GM18951 (cell line): ENCODE data around the gene DRAM1.
"Not testable (repeated sequence)": the region's sequence is repeated elsewhere in the genome, so short reads cannot be mapped to it uniquely, and the experiment has no call there.

ENCODE experiments used
- POLR2A ChIP-seq: IDR thresholded peaks from 4 replicates; pipeline ENCODE4 v1.6.1; 2011; ENCODE audit warnings: mild to moderate bottlenecking; ENCODE audit not compliant: insufficient read length, insufficient read depth; ENCODE audit errors: extremely low read depth
- in situ Hi-C: fragments of 300-500 bp; cut with MboI; formaldehyde crosslinking; loops from one replicate; pipeline ENCODE4 v1.12.0; 2022; ENCODE audit warnings: low sequenced_read_pairs, mixed read lengths, inconsistent platforms; ENCODE audit not compliant: unreplicated experiment

Gene DRAM1

DNA sequence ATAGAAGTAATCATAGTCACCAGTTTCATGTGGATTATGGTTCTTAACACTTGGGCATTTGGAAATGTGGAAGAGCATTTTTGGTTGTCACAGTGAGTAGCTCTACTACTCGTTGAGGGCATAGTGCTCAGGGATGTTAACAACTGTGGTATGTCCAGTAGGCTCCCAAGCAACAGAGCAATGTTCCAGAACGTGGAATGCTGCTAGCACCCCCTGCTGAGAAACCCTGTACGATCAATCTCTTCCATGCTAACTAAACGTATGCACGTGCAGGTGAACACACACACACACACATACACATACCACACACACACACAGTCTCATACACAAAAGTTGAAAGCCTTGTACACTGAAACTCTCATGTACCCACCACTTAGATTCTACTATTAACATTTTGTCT lies 30.1 kb upstream of the DRAM1 start:
- in situ Hi-C loops: no loop called here
- TF ChIP-seq POLR2A: no peak

DNA sequence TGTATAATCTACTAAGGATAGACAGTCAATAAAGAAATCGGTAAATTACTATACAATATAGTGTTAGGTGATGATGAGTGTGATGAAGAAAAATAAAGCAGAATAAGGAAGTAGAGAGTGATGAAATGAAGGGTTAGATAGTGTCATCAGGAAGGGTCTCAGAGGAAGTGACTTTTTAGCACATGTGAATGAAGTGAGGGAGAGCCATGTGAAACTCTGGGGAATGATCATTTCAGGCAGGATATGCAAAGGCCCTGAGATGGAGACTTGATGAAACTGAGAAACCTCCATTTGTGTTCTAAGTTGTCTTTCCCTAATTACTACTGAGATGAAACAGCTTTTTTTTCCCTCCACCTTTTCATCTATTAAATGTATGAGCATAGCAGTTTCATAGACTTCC lies 27.2 kb upstream of the DRAM1 start:
- TF ChIP-seq POLR2A: no peak
- in situ Hi-C loops: no loop called here

DNA sequence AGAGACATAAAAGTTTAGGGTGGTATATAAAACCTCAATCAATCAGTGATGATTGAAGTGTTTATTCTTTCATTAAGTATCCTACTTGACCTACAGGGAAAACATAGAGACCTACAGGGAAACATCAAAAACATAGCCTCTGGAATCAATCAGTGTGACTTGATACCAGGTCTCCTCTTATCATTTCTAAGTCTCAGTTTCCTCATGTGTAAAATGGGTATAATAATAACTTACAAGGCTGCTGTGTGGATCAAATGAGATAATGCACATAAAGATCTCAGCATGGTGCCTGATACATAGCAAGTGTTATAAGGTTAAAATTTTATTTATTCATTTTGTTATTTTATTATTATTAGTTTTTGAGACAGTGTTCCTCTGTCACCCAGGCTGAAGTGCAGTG lies 24.4 kb upstream of the DRAM1 start:
- in situ Hi-C loops: no loop called here
- TF ChIP-seq POLR2A: no peak

DNA sequence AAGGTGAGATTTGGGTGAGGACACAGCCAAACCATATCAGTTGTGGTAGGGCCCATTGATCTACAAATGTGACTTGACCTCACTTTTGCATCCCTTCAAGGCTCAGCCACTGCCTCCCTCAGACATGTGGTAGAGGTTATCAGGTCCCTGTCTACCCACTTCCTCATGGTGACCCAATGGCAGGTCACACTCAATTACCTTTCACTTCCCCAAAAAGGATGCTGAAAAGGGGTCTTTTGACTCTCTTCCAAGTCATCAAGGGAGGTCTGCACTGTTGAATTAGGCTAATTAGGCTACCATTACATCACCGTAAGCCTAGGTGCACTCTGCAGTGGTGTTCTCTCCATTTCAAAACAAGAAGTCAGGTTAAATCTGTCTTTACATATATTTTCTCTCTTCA lies 22.6 kb upstream of the DRAM1 start:
- no peak for TF ChIP-seq POLR2A
- in situ Hi-C loops: no loop called here

DNA sequence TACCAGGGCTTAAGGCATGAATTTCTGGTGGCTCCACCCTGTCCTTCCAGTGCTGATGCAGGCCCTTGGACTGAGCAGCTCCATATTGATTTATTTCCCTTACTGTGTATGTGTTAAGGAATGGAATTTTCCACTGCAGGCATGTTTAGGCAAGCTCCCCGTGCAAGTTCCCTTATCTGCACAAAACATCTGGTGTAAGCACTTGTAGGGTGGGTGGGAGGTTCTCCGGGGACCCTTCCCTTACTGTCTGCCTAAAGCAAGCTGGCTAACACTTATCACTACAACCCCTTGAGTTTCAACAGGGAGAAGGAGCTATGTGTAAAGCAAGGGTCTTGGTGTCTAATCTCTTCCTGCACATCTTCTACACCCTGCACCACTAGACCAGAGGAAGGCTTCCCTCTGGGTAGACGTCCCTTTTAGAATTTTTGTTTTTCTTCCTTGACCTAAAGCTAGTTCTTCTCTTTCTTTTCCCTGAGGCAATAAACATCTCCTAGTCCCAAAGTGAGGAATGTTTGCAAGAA lies 22.0 kb upstream of the DRAM1 start:
- no peak for TF ChIP-seq POLR2A
- in situ Hi-C loops: no loop called here

DNA sequence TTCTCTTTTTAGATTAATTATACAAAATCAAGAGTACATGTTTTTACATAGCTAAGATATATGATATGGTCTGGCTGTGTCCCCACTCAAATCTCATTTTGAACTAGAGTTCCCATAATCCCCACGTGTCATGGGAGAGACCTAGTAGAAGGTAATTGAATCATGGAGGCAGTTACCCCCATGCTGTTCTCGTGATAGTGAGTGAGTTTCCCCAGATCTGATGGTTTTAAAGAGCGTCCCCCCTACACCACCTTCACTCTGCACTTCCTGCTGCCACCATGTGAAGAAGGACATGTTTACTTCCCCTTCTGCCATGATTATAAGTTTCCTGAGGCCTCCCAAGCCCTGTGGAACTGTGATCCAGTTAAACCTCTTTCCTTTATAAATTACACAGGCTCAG lies 21.4 kb upstream of the DRAM1 start:
- no peak for TF ChIP-seq POLR2A
- in situ Hi-C loops: no loop called here

DNA sequence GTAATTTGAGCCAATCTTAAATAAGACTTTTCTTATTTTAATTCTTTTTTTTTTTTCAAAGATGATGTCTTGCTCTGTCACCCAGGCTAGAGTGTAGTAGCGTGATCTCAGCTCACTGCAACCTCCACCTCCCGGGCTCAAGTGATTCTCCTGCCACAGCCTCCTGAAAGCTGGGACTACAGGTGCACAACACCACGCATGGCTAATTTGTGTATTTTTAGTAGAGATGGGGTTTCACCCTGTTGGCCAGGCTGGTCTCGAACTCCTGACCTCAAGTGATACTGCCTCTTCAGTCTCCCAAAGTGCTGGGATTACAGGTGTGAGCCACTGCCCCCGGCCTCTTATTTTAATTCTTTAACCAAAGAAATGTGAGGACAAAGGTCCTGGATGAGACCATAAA lies 20.8 kb upstream of the DRAM1 start:
- in situ Hi-C loops: not testable (repeated sequence)

DNA sequence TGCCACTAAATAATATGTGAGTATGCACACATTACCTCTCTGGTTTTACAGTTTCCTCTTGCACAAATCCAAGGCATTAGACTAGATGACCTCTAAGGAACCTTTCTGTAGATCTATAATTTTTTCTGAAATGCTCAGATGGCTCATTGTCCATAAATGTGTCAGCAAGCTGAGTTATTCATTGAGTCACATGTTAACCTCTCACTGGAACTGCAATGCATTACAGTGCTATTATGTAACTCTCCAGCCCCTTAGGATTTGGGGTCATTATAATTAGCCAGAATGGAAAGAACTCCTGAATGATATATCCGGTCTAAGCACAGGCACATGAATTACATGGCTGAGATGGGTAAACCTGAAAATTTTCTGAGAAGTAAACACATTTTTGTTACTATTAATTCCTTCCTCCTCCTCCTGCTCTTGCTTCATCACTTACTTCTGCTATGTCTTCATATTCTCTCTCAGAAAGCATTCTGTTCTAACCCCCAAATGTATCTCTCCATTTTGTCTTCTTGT lies 20.3 kb upstream of the DRAM1 start:
- in situ Hi-C loops: no loop called here
- no peak for TF ChIP-seq POLR2A

DNA sequence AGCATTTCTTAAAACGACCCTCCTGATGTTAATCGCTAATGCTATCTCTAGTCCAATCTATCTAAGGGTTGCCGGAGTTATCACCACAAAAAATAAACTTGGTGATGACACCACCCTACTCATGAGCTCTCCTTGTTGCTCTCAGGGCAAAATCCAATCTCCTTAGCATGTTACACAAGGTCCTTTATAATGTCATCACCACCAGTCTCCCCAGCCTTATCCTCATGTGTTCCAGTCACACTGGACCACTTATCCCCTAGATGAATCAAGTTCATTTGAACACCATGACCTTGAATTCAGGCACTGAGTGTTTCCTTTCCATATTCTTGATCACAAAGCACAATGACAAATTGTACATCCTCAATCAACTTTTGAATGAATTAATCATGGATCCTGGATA lies 19.0 kb upstream of the DRAM1 start:
- in situ Hi-C loops: no loop called here
- TF ChIP-seq POLR2A: no peak

DNA sequence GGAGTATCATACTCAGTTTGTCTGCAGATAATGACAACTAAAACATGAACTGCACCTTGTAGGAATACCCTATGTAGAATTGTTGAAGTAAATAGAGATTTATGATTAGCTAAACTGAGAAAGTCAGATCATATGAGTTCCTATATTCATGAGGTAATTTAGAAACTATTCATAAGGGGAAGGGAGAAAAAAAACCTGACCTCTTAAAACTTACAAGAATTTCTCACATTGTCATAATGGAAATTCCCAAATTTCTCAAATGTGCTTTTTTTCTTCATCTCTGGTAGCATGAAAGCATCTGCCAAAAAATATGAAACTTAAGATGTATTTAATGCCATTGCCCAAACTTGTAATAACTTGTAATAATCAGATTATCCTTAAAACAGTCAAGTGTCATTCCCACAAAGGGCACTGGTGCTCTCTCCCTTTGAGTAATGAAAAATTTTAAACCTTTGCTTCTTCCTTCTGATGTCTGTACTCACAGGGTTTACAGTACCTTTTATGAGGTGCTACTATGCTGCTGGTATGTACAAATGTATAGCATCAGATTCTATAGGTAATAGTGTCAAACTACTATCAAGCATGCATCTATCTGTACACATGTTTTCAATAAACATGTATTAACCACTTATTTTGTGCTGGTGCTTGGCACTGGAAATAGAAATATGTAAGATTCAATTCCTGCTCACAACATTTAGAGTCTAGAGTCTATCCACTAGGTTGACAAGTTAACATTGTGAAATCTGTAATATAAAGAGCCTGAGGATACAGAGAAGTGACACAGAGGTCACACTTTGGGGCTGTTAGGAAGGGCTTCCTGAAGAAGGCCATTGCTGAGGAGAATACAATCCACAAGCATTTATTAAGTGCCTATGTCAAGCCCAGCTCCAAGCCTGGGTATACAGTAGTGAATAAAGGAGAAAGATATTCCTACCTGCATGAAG lies 17.4 kb upstream of the DRAM1 start:
- no peak for TF ChIP-seq POLR2A
- in situ Hi-C loops: no loop called here

DNA sequence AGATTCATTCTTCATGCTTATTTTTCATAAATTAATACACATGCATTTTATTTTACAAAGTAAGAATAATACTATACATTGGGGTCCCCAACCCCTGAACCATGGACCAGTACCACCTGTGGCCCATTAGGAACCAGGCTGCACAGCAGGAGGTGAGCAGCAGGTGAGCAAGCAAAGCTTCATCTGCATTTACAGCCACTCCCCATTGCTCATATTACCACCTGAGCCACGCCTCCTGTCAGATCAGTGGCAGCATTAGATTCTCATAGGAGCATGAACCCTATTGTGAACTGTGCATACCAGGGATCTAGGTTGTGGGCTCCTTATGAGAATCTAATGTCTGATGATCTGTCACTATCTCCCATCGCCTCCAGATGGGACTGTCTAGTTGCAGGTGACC lies 15.7 kb upstream of the DRAM1 start:
- in situ Hi-C loops: not testable (repeated sequence)

DNA sequence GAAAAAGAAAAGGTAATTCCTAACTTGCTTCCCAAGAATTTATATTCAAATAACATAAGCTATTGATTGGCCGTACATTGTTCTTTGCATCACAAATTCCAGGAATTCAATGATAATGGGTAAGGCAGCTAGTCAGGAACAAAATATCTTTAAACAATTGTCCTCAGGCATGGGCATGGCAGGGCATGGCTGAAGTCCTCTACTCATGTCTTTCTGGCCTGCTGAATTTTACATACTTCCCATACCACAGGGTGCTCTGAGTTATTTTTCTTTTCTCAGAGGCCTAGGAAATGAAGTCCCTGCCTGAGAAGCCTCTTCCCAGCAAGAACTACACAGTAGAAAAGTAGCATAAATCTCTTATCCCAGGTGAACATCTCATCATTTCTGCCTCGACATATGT lies 15.1 kb upstream of the DRAM1 start:
- TF ChIP-seq POLR2A: no peak
- in situ Hi-C loops: no loop called here

DNA sequence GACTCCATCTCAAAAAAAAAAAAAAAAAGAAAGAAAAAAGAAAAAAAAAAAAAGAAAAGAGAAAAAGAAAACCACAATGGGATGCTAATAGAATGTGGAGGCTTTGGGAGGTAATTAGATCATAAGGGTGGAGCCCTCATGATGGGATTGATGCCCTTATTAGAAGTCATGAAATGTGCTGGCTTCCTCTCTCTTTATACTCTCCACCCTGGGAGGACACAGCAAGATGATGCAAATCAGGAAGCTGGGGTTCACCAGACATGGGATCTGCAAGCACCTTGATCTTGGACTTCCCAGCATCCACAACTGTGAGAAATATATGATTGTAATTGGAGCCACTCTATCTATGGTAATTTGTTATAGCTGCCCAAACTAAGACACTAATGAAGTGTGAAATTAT lies 13.4 kb upstream of the DRAM1 start:
- in situ Hi-C loops: no loop called here

DNA sequence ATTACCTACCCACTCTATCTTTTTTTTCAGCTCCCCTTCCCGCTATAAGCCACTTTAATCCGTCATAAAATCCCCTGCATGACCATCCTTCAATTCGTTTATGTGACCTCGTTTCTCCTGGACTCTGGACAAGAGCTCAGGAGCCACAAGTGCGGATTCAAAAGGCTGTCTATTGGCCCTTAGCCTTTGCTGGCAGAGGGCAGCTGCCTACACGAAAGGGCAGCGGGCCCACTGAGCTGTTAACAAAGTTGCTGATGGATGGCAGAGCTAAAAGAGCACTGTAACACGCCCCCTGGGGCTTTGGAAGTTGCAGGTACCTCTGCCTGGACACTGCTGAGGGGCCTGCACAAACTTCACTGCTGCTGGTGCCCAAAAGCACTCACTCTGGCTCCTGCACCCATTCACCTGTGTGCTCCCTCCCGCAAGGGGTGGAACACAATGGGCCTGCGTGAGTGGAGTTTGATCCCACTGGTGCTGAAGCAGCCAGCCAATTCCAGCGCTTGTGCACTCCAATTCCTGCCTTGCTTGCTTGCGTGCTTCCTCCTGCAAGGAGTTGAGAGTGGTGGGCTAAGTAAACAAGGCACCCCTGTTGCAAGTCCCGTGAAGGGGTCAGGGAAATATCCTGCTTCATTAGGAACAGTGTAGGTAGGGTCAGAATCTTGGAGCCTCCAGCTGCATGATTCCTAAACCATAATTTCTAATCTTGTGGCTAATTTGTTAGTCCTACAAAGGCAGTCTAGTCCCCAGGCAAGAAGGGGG lies 10.6 kb upstream of the DRAM1 start:
- TF ChIP-seq POLR2A: no peak

More for the DNA sequence above, 13.4 kb upstream of the DRAM1 start:
- TF ChIP-seq POLR2A: no peak

DNA sequence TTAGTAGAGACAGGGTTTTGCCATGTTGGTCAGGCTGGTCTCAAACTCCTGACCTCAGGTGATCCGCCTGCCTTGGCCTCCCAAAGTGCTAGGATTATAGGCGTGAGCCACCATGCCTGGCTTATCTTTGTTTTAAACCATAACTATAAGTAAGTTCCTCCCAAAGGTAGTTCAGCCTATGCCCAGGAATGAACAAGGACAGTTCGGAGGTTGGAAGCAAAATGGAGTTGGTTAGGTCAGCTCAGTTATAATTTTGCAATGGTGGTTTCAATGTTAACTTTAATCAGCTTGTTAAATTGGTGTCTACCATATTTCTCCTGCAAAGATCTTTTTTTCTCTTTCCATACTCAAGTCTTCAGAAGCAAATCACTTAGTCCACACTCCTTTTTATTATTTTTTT lies 9.8 kb upstream of the DRAM1 start:
- in situ Hi-C loops: not testable (repeated sequence)

More for the DNA sequence above, 10.6 kb upstream of the DRAM1 start:
- in situ Hi-C loops: no loop called here
